ENCODE results near the gene SLC7A1. TPM values are rescaled to one million over a fixed set of nuclear protein-coding genes. Genes with fewer than 3 reads are reported as not detected.

Gene SLC7A1
- total RNA-seq: 6.9 and 37.8 TPM in 2 replicates

GRCh38 chr13:29595380-29596063 is at the start of gene SLC7A1:
Gene SLC7A1, minus strand, starts transcription at chr13:29595688. Its CDS starts 59,500 bp downstream, at chr13:29536188.

